Femur (tissue), 1 donor: ENCODE results near the gene PET100.

Experiments used
- DNase-seq: peaks from one replicate; pipeline ENCODE4 v3.0.0-alpha.2; 2017

PET100 gene

GRCh38 chr19:7654401-7654800 is 24.8 kb downstream of the PET100 start:
- DNase-seq: no peak

GRCh38 chr19:7655581-7655980 is 26.0 kb downstream of the PET100 start:
- no peak for DNase-seq

GRCh38 chr19:7657131-7657751 is 27.6 kb downstream of the PET100 start:
- DNase-seq: no peak

DNA sequence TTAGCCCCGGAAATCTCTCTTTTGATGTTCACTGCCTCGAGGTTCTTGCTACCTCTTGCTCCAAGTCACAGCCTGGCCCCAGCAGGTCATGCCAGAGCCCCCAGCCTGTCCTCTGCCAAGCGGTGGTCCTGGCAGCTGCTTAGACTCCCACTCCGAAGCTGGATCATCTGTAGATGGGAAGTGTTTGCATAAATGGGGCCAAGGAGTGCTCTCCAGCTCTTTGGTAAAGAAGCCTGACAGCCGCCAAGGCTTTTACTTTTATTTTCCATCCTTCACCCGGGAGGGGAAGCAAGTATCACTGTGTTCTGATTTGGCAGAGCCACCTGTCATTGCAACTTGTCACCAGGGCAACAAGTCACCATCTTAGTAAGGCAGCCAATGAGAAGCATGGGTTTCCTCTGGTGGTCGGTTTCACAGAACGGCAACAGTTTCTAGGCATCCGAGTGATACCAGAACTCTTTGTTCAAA is 28.7 kb downstream of the PET100 start:
- no peak for DNase-seq

DNA sequence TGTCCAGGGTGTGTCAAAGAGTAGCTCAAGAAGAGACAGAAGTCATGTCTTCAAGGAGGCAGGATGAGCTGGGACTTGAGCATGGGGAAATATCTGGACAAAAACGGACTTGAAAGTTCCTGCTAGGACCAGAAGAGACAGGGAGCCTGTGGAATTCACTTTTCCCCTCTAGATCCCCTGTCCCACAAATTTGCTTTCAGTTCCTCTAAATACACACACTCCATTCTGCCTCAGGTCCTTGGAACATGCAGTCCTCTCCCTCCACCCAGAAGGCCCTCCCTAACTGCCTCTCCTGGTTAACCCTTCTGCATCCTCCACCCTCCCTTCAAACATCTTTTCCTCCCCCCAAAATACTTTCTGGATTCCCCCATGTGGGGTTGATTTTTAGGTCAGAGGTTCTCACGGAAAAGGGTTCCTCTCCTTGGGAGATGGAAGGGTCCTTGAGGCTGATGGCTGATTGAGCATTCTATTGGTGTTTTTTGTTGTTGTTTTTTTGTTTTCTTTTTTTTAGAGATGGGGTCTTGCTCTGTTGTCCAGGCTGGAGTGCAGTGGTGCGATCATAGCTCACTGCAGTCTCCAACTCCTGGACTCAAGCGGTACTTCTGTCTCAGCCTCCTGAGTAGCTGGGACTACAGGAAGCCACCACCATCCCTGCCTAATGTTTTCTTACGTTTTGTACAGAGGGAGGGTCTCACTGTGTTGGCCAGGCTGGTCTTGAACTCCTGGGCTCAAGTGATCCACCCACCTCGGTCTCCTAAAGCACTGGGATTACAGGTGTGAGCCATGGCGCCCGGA is 32.3 kb downstream of the PET100 start:
- no peak for DNase-seq

- no peak for DNase-seq
These were observed 33.1 kb downstream of the PET100 start for GRCh38 chr19:7662657-7663056.

DNA sequence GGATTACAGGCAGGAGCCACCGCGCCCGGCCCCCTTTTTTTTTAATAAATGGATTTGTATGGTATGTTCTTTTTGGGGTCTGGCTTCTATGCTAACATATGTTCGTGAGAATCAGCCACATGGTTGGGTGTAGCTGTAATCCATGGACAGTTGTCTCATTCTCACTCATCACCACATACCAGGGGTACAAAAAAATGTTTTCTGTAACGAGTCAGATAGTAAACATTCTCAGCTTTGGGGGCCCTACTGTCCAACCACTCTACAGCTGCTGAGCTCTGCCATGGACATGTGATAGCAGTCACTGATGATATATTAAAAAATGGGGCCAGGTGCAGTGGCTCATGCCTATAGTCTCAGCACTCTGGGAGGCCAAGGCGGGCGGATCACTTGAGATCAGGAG is 34.1 kb downstream of the PET100 start:
- no peak for DNase-seq

DNA sequence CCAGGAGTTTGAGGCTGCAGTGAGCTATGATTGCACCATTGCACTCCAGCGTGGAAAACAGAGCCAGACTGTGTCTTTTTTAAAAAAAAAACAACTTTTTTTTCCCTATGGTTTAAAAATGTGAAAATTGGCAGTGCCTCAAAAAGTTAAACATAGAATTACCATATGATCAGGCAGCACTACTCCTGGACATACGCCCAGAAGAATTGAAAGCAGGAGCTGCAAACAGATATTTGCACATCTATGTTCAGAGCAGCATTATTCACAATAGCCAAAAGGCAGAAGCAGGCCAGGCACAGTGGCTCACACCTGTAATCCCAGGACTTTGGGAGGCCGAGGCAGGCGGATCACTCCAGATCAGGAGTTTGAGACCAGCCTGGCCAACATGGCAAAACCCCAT is 35.5 kb downstream of the PET100 start:
- peak; percentile 64 for DNase-seq

DNA sequence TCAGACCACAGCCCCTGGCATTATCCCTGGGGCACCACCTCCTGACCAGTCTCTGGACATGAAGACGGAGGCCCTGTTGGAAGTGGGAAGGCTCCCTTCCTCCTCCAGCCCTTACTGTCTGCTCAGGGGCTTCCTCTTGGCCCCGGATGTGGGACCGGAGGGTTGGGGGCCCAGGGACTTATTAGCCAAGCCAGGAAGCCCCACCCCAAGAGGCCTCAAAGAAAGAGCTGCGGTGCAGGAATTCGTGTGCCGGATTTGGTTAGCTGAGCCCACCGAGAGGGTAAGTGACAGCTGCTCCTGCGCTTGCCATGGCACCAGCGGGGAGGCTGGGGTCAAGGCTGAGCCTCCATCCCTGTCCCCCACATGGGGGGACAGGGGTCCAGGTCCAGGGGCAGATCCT is 39.2 kb downstream of the PET100 start, which contains the start of gene RETN:
TSS of gene RETN (plus strand) at position 208 of the 400 bp plus-strand sequence. CDS start 278 bp downstream, outside the sequence.
- no peak for DNase-seq

DNA sequence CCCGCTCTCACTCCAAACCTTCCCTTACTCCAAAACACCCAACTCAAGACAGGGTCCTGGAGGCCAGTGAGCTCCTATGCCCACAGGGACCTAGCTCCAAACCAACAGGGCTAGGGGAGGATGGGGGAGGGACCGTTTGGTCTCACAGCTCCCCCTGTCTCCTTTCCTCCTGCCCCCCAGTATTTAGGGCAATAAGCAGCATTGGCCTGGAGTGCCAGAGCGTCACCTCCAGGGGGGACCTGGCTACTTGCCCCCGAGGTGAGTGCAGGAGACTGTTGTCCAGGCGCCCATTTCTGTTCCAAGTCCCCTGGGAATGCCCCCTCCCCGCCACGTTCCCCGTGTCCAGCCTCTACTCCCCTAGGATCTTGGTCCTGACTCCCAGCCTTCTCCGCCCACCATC is 40.0 kb downstream of the PET100 start:
- DNase-seq: no peak

DNA sequence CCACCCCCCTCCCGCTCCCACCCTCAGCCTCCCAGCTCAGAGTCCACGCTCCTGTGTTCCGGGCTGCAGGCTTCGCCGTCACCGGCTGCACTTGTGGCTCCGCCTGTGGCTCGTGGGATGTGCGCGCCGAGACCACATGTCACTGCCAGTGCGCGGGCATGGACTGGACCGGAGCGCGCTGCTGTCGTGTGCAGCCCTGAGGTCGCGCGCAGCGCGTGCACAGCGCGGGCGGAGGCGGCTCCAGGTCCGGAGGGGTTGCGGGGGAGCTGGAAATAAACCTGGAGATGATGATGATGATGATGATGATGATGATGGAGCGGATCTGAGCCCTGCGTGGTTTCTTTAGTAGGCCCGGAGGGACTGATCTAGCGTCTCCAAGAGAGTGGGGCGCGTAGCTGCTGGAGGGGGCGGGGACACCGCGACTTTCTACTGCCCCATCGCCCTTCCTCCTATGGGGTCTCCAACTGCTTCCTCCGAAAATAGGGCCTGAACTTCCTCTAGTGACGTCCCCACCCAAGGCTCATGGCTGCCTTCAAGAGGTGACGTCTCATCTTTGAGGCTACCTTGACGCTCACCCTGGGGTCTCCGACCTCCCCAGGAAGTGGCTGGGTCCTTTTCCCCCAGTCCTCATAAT is 40.7 kb downstream of the PET100 start:
- peak; percentile 61 for DNase-seq

DNA sequence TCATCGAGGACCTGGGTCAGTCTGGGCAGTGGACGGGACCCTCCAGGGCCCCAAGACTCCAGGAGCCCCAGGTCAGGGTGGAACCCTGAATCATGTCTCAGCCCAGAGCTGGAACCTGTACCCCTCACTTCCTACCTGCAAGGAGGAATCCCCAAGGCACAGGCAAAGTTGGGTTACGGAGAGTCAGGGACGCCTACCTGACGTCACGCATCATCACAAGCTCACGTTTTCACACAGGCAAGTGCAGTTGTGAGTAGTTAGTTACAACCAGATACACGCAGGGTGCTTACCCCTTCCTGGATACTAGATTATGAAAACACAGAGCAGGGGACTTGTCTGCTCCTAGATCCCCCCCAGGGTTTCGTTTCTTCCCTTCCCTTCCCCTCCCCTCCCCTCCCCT is 41.2 kb downstream of the PET100 start:
- no peak for DNase-seq

DNA sequence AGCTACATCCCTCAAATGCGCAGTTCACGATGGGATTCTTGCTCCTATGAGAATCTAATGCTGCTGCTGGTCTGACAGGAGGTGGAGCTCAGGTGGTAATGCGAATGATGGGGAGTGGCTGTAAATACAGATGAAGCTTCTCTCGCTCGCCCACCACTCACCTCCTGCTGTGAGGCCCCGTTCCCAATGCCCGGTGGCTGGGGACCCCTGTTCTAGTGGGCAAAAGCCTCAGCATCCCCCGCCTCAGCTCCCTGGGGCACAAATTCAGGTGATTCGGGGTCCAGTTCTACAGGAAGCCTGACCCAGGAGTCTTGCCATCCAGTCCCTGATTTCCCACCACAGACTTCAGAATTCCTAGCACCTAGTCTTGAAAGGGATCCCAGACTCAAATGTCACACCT is 42.9 kb downstream of the PET100 start:
- DNase-seq: no peak

DNA sequence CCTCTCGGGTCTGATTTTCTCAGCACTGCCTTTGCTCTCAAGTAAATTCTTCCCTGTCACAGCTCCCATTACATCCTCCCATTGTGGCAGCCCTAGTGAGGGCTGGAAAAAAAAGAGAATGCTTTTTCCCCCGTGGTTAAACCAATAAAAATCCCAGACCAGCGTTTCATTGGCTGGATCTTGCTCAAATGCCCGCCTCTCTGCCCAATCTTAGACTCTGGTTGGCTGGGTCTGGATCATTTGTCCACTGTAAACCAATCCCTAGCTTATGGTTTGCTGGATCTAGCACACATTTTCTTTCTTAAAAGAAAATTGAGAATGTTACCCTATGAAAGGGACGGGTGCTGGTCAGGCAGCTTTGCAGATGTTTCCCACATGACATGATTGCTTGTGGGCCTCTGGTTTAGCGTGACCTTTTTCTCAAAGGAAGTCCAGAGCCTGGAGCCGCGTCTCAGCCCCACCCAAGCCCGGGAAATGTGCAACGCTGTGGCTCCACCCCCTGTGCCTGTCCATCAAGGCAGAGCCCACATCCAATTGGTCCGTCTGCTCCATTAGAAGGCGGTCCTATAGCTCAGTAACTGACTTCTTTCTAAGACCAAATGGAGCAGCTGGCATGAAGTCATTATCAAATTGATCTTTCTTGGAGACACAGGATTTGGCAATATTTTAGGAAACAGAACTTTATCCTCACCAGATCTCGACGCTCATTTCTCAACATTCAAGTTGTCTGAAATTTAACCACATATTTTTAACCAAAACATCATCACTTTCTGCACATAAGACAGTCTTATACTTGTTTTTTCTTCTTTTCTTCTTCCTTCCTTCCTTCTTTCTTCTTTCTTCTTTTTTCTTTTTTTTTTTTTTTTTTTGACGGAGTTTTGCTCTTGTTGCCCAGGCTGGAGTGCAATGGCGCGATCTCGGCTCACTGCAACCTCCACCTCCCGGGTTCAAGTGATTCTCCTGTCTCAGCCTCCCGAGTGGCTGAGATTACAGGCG is 44.7 kb downstream of the PET100 start:
- DNase-seq: peak; percentile 69

GRCh38 chr19:7676376-7676775 is 46.8 kb downstream of the PET100 start:
- no peak for DNase-seq

DNA sequence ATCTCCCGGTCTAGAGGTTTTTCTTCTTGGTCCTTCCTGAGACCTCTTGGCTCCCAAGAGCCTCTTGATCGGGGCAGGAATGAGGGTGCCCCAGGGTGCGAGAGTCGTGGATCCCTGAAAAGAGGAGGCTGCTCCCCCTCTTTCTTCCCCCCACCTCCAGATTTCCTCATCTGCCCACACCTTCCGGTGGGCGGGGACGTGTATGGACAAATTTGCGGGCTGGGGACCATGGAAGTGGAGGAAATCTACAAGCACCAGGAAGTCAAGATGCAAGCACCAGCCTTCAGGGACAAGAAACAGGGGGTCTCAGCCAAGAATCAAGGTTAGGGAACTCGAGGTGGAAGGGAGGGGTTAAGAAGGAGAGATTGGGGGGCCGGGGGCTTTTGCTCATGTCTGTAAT is 47.3 kb downstream of the PET100 start, which contains the start of gene MCEMP1:
TSS of gene MCEMP1 (plus strand) at position 237 of the 400 bp plus-strand sequence. CDS start at position 268, 31 bp downstream.
- DNase-seq: no peak

DNA sequence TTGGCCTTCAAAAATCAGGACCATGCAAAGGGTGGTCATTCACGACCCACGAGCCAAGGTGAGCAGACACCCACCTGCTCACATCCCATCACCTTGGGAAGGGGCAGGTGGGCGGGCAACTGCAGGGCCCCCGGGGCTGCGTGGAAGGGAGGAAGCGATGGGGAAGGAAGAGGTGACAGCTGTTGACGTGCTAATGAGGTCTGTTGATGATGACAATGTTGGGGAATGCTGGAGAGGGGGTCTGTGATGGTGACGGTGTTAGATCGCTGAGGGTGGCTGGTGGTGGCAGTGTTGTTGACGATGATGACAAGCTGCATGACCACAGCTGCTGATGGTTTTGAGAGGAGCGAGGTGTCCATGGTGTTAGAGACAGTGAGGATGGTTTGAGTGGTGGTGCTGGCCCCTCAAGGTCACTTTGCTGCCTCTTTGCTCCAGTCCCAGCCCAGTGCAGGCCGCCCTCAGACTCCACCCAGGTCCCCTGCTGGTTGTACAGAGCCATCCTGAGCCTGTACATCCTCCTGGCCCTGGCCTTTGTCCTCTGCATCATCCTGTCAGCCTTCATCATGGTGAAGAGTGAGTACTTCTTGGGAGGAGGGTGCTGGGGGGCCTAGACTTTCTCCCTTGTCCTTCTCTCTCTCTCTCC is 48.2 kb downstream of the PET100 start:
- DNase-seq: no peak

DNA sequence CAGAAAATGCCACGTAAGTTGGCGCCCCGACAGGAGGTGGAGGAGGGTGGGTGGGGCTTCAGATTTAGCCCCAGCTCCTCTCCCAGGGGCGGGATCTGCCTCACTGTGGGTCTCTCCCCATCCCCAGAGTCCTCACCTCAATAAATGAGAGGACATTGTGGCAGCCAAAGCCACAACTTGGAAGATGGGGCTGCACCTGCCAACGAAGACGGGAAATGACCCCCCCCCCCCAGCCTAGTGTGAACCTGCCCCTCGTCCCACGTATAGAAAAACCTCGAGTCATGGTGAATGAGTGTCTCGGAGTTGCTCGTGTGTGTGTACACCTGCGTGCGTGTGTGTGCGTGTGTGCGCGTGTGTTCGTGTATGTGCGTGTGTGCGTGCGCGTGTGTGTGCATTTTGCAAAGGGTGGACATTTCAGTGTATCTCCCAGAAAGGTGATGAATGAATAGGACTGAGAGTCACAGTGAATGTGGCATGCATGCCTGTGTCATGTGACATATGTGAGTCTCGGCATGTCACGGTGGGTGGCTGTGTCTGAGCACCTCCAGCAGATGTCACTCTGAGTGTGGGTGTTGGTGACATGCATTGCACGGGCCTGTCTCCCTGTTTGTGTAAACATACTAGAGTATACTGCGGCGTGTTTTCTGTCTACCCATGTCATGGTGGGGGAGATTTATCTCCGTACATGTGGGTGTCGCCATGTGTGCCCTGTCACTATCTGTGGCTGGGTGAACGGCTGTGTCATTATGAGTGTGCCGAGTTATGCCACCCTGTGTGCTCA is 49.6 kb downstream of the PET100 start:
- no peak for DNase-seq

GRCh38 chr19:7679771-7680605 is 50.4 kb downstream of the PET100 start:
- DNase-seq: no peak
